WTC11 (cell line): Measurements from ENCODE around the gene MRPS18A. TPM values are rescaled to one million over a fixed set of nuclear protein-coding genes. Genes with fewer than 3 reads are reported as not detected.

Experiments
- ATAC-seq: fragments of 200-7000 bp; cut with Tn5 transposase; 2 replicates; pipeline ENCODE4 v1.10.0; 2021; ENCODE audit warnings: mild to moderate bottlenecking, moderate library complexity
- CTCF ChIA-PET: fragments of 300-600 bp; sonication (Branson Sonifier 250); formaldehyde crosslinking; loops from one replicate; lab custom pipeline; 2021; ENCODE audit warnings: antibody characterized with exemption; lab: Charles Lee
- POLR2A ChIA-PET: fragments of 350-600 bp; sonication (Branson Sonifier 250); formaldehyde crosslinking; loops from one replicate; lab custom pipeline; 2021; ENCODE audit warnings: antibody characterized with exemption; lab: Charles Lee
- DNase-seq: peaks from one replicate; pipeline ENCODE4 v3.0.0; 2021; ENCODE audit warnings: low spot score
- H3K27ac Mint-ChIP-seq: 2 replicates; pipeline ENCODE4 v1.8.0; 2021; ENCODE audit warnings: mixed read lengths
- H3K27me3 Mint-ChIP-seq: 2 replicates; pipeline ENCODE4 v1.8.0; 2021; ENCODE audit warnings: low read depth, mild to moderate bottlenecking, moderate library complexity, mixed read lengths
- H3K36me3 Mint-ChIP-seq: 2 replicates; pipeline ENCODE4 v1.8.0; 2021; ENCODE audit warnings: mixed read lengths
- H3K4me1 Mint-ChIP-seq: 2 replicates; pipeline ENCODE4 v1.8.0; 2022; ENCODE audit warnings: mixed read lengths
- H3K4me3 Mint-ChIP-seq: 2 replicates; pipeline ENCODE4 v1.8.0; 2021; ENCODE audit warnings: mild to moderate bottlenecking, moderate library complexity, mixed read lengths
- H3K9me3 Mint-ChIP-seq: 2 replicates; pipeline ENCODE4 v1.8.0; 2021; ENCODE audit warnings: mixed read lengths
- ATF6 ChIP-seq: sonication (generic); formaldehyde crosslinking; IDR thresholded peaks from 2 replicates; pipeline ENCODE4 v1.8.1; 2023; ENCODE audit warnings: mild to moderate bottlenecking, missing genetic modification reagents
- E2F1 ChIP-seq: sonication (generic); formaldehyde crosslinking; IDR thresholded peaks from 2 replicates; pipeline ENCODE4 v1.8.0; 2022; ENCODE audit warnings: mild to moderate bottlenecking, missing genetic modification reagents
- E2F4 ChIP-seq: sonication (generic); formaldehyde crosslinking; IDR thresholded peaks from 2 replicates; pipeline ENCODE4 v1.8.1; 2022; ENCODE audit warnings: low read depth, mild to moderate bottlenecking, moderate library complexity, missing genetic modification reagents, borderline replicate concordance
- ETV6 ChIP-seq: sonication (generic); formaldehyde crosslinking; IDR thresholded peaks from 2 replicates; pipeline ENCODE4 v1.8.1; 2022; ENCODE audit warnings: mild to moderate bottlenecking, missing genetic modification reagents
- KAT7 ChIP-seq: sonication (generic); formaldehyde crosslinking; IDR thresholded peaks from 2 replicates; pipeline ENCODE4 v1.8.1; 2023; ENCODE audit warnings: missing genetic modification reagents, mild to moderate bottlenecking, borderline replicate concordance
- NFYB ChIP-seq: sonication (generic); formaldehyde crosslinking; conservative IDR thresholded peaks from 2 replicates; pipeline ENCODE4 v1.8.0; 2022; ENCODE audit warnings: low read depth, missing genetic modification reagents
- NR3C1 ChIP-seq: sonication (generic); formaldehyde crosslinking; conservative IDR thresholded peaks from 2 replicates; pipeline ENCODE4 v1.8.1; 2023; ENCODE audit warnings: low read depth, mild to moderate bottlenecking, missing genetic modification reagents
- PRDM15 ChIP-seq: sonication (generic); formaldehyde crosslinking; IDR thresholded peaks from 2 replicates; pipeline ENCODE4 v1.8.0; 2022; ENCODE audit warnings: missing genetic modification reagents
- SP1 ChIP-seq: sonication (generic); formaldehyde crosslinking; conservative IDR thresholded peaks from 2 replicates; pipeline ENCODE4 v1.8.1; 2022; ENCODE audit warnings: missing genetic modification reagents
- TEAD1 ChIP-seq: sonication (generic); formaldehyde crosslinking; IDR thresholded peaks from 2 replicates; pipeline ENCODE4 v1.8.0; 2022; ENCODE audit warnings: mild to moderate bottlenecking, missing genetic modification reagents
- TEAD4 ChIP-seq: sonication (generic); formaldehyde crosslinking; IDR thresholded peaks from 2 replicates; pipeline ENCODE4 v1.8.0; 2022; ENCODE audit warnings: mild to moderate bottlenecking, missing genetic modification reagents
- USF1 ChIP-seq: sonication (generic); formaldehyde crosslinking; IDR thresholded peaks from 2 replicates; pipeline ENCODE4 v1.8.0; 2022; ENCODE audit warnings: mild to moderate bottlenecking, missing genetic modification reagents
- USF2 ChIP-seq: sonication (generic); formaldehyde crosslinking; IDR thresholded peaks from 2 replicates; pipeline ENCODE4 v1.8.1; 2023; ENCODE audit warnings: mild to moderate bottlenecking, missing genetic modification reagents, moderate library complexity
- ZBTB43 ChIP-seq: sonication (generic); formaldehyde crosslinking; IDR thresholded peaks from 2 replicates; pipeline ENCODE4 v1.8.1; 2023; ENCODE audit warnings: mild to moderate bottlenecking, missing genetic modification reagents
- ZNF317 ChIP-seq: sonication (generic); formaldehyde crosslinking; IDR thresholded peaks from 2 replicates; pipeline ENCODE4 v1.8.1; 2023; ENCODE audit warnings: low read depth, mild to moderate bottlenecking, moderate library complexity, missing genetic modification reagents, borderline replicate concordance
- total RNA-seq: library from RNA; stranded (reverse); gene quantifications from 3 replicates; pipeline ENCODE4 v1.2.3, GENCODE V29; 2021

Gene MRPS18A
- total RNA-seq, 1 experiment from 2014 or later, result 61.6 TPM

- DNase-seq (no peak), ATAC-seq (no peak)
- Mint-ChIP-seq H3K4me1 (peaks cover 9% of the 10 kb centered on the region), H3K4me3 (no peak overlapping the region), H3K27ac (no peak overlapping the region), H3K27me3 (no peaks in the 10 kb centered on the region; the same call in 1 of the 2 replicates), H3K9me3 (no peaks in the 10 kb centered on the region)
- ChIA-PET CTCF (interaction anchor here (0.6 kb wide), 1 partner anchor 471 kb away, joined by 4 read pairs; no protein-coding TSS in a partner anchor), POLR2A (interaction anchor here (1.2 kb wide), 1 partner anchor 51 kb away, joined by 3 read pairs; the partner anchor contains the start of gene VEGFA)
- TF ChIP-seq NFYB (CRISPR knock-in tag) (no peak), KAT7 (CRISPR knock-in tag) (no peak), PRDM15 (CRISPR knock-in tag) (no peak), USF2 (CRISPR knock-in tag) (no peak), ETV6 (CRISPR knock-in tag) (no peak), ZNF317 (no peak), SP1 (no peak), TEAD4 (CRISPR knock-in tag) (no peak)
- TF ChIP-seq, all 79 proteins: peak for 0
- no peaks in the 10 kb centered on the region for H3K36me3 Mint-ChIP-seq
Observed at GRCh38 chr6:43719511-43719910, 31.9 kb upstream of the MRPS18A start.

GRCh38 chr6:43718387-43719105 lies 31.0 kb upstream of the MRPS18A start:
- Mint-ChIP-seq H3K4me3 (no peak overlapping the region), H3K27ac (no peak overlapping the region), H3K9me3 (no peaks in the 10 kb centered on the region), H3K27me3 (no peaks in the 10 kb centered on the region; the same call in 1 of the 2 replicates), H3K4me1 (peaks cover 15% of the 10 kb centered on the region), H3K36me3 (no peaks in the 10 kb centered on the region)
- DNase-seq (no peak), ATAC-seq (no peak)
- ChIA-PET POLR2A (no interaction called here), CTCF (interaction anchor here (1.7 kb wide), 1 partner anchor 51 kb away, joined by 5 read pairs; no protein-coding TSS in a partner anchor)
- TF ChIP-seq E2F1 (CRISPR knock-in tag) (no peak), ATF6 (CRISPR knock-in tag) (no peak), TEAD1 (CRISPR knock-in tag) (no peak), USF1 (CRISPR knock-in tag) (no peak), E2F4 (CRISPR knock-in tag) (no peak), NR3C1 (no peak), ZBTB43 (CRISPR knock-in tag) (no peak)
